Naive thymus-derived CD4-positive, alpha-beta T cell (primary cell): ENCODE results near the gene HECW1. TPM values are rescaled to one million over a fixed set of nuclear protein-coding genes. Genes with fewer than 3 reads are reported as not detected.
"Not testable (repeated sequence)": the region's sequence is repeated elsewhere in the genome, so short reads cannot be mapped to it uniquely, and the experiment has no call there.

Experiments used
- ATAC-seq: fragments of 150-1000 bp; cut with Tn5 transposase; 2 replicates; pipeline ENCODE4 v1.10.0; 2021; ENCODE audit warnings: mild to moderate bottlenecking, moderate library complexity
- CTCF ChIA-PET: fragments of 350-600 bp; sonication (Branson Sonifier 250); formaldehyde crosslinking; loops from one replicate; lab custom pipeline; 2021; ENCODE audit warnings: antibody characterized with exemption; lab: Charles Lee
- POLR2A ChIA-PET: fragments of 350-600 bp; sonication (Branson Sonifier 250); formaldehyde crosslinking; loops from one replicate; lab custom pipeline; 2021; ENCODE audit warnings: antibody characterized with exemption, inconsistent platforms; lab: Charles Lee
- DNase-seq, 9 donors: peaks; one replicate each; pipeline versions ENCODE4 v3.0.0 to v3.0.0-alpha.2; 2020 to 2022; ENCODE audit warnings: mixed read lengths in 1 of 9
- H3K27ac ChIP-seq: one replicate; pipeline ENCODE4 v1.7.0; 2013; ENCODE audit warnings: mild to moderate bottlenecking, low read depth, low read length, moderate library complexity
- H3K27me3 ChIP-seq, 2 donors: one replicate each; pipeline ENCODE4 v1.7.0; 2013; ENCODE audit warnings: low read length in 2 of 2, mild to moderate bottlenecking in 2 of 2, moderate library complexity in 2 of 2; ENCODE audit not compliant: control insufficient read depth in 2 of 2, insufficient read depth in 2 of 2
- H3K36me3 ChIP-seq, 3 experiments: 1 replicate in 2 of 3; 2 replicates in 1 of 3; pipeline ENCODE4 v1.7.0; 2013; ENCODE audit warnings: low read length in 3 of 3, mild to moderate bottlenecking in 3 of 3, moderate library complexity in 1 of 3; ENCODE audit not compliant: insufficient read depth in 3 of 3, control insufficient read depth in 2 of 3
- H3K4me1 ChIP-seq, 2 donors: one replicate each; pipeline ENCODE4 v1.7.0; 2013; ENCODE audit warnings: low read length in 2 of 2, mild to moderate bottlenecking in 2 of 2, moderate library complexity in 1 of 2; ENCODE audit not compliant: control insufficient read depth in 2 of 2, insufficient read depth in 2 of 2
- H3K4me3 ChIP-seq: 2 replicates; pipeline ENCODE4 v1.7.0; 2013; ENCODE audit warnings: mild to moderate bottlenecking, low read length
- H3K9me3 ChIP-seq, 3 experiments: 1 replicate in 2 of 3; 2 replicates in 1 of 3; pipeline ENCODE4 v1.7.0; 2013; ENCODE audit warnings: low read length in 3 of 3; ENCODE audit not compliant: control insufficient read depth in 2 of 3
- H3K27ac Mint-ChIP-seq, 9 donors: one replicate each; pipeline ENCODE4 v1.8.0; 2020 to 2022; ENCODE audit warnings: mixed read lengths in 9 of 9, mild to moderate bottlenecking in 8 of 9, moderate library complexity in 5 of 9, inconsistent platforms in 2 of 9
- H3K27me3 Mint-ChIP-seq, 5 donors: one replicate each; pipeline ENCODE4 v1.8.0; 2021 to 2022; ENCODE audit warnings: mixed read lengths in 5 of 5, mild to moderate bottlenecking in 1 of 5
- H3K36me3 Mint-ChIP-seq, 5 donors: one replicate each; pipeline ENCODE4 v1.8.0; 2020 to 2022; ENCODE audit warnings: mixed read lengths in 5 of 5, mild to moderate bottlenecking in 3 of 5, inconsistent platforms in 1 of 5
- H3K4me1 Mint-ChIP-seq, 7 donors: one replicate each; pipeline ENCODE4 v1.8.0; 2020 to 2022; ENCODE audit warnings: mixed read lengths in 7 of 7, mild to moderate bottlenecking in 3 of 7, inconsistent platforms in 1 of 7
- H3K4me3 Mint-ChIP-seq, 10 donors: one replicate each; pipeline ENCODE4 v1.8.0; 2020 to 2022; ENCODE audit warnings: mild to moderate bottlenecking in 10 of 10, mixed read lengths in 10 of 10, moderate library complexity in 6 of 10, inconsistent platforms in 2 of 10
- H3K9me3 Mint-ChIP-seq, 11 donors: one replicate each; pipeline ENCODE4 v1.8.0; 2020 to 2022; ENCODE audit warnings: mixed read lengths in 11 of 11, mild to moderate bottlenecking in 4 of 11, inconsistent platforms in 1 of 11, moderate library complexity in 1 of 11
- intact Hi-C, 2 donors: fragments of 100-400 bp; cut with micrococcal nuclease; formaldehyde crosslinking; loops; one replicate each; pipeline ENCODE4 v1.15.1; 2023
- polyA plus RNA-seq, 2 donors: library from polyadenylated mRNA; unstranded; fragments of 300-500 nt; fragmentation: Illumina TruSeq; gene quantifications; one replicate each; pipeline ENCODE4 v1.2.3, GENCODE V29; 2021
- total RNA-seq, 6 experiments: library from RNA in 5 of 6; stranded (reverse) in 5 of 6; gene quantifications; 1 replicate in 5 of 6; 2 replicates in 1 of 6; pipeline ENCODE4 v1.2.3 and lab custom pipeline; 2021 to 2026

The HECW1 gene
- total RNA-seq (not detected), polyA plus RNA-seq (not detected), total RNA-seq (lab: John Stamatoyannopoulos, UW) (not detected)

DNA sequence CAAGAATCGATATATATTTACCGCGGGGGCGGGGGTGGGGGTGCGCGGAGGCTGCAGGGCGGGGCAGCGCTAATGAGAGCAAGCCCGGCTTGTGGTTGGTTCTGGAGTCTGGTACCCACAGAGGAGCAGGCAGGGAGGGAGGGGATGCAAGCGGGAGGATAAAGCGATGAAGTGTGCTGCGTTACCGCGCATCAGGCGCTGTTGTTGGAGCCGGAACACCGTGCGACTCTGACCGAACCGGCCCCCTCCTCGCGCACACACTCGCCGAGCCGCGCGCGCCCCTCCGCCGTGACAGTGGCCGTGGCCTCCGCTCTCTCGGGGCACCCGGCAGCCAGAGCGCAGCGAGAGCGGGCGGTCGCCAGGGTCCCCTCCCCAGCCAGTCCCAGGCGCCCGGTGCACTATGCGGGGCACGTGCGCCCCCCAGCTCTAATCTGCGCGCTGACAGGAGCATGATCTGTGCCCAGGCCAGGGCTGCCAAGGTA, at the start of gene HECW1:
TSS of gene HECW1 (plus strand) at position 189 of the 482 bp plus-strand sequence. CDS start 131,259 bp downstream, outside the sequence.
- H3K4me3 ChIP-seq: no peak within 1 kb of the TSS
- ATAC-seq: no peak
- peaks cover 0 to 21% (median 15%) of the 10 kb centered on the region in 7 donors for H3K4me1 Mint-ChIP-seq
- no peak within 1 kb of the TSS for H3K27ac Mint-ChIP-seq
- H3K9me3 ChIP-seq: no peaks in the 10 kb centered on the region
- intact Hi-C loops: no loop called here
- DNase-seq: no peak
- CTCF ChIA-PET: no interaction called here
- H3K27ac ChIP-seq: no peak within 1 kb of the TSS
- peaks cover 0 to 6% (median 1%) of the 10 kb centered on the region in 5 donors for H3K36me3 Mint-ChIP-seq
- H3K4me1 ChIP-seq: no peaks in the 10 kb centered on the region
- peak within 1 kb of the TSS in 8 of 10 donors; percentile 8 to 66 (median 44) for H3K4me3 Mint-ChIP-seq
- H3K27me3 Mint-ChIP-seq: peaks cover 72 to 80% (median 76%) of the 10 kb centered on the region in 5 donors
- H3K9me3 Mint-ChIP-seq: peaks cover 0 to 1% (median 0%) of the 10 kb centered on the region in 11 donors
- no peaks in the 10 kb centered on the region for H3K36me3 ChIP-seq
- peaks cover 6 to 10% of the 10 kb centered on the region in 2 donors for H3K27me3 ChIP-seq
- POLR2A ChIA-PET: no interaction called here

DNA sequence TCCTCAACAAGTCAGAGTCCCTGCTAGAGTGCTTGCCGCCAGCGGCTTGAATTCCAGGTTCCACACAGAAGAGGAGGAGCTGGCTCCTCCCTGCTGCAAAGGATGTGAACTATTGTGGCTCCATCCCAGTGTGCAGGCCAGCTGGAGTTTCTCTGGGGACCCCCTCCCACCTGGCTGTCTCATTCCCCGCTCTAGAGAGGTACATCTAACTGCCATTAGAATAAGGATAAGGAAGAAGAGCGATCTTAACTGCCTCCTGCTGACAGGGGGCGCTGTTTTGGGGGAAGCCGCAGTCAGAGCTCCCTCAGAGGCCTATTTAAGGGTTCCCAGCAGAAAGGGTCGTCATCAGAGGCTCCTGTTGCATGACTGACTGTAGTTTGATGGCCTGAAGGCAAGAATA, 40.8 kb upstream of the HECW1 start:
- Mint-ChIP-seq H3K27ac (no peak overlapping the region), H3K9me3 (peaks cover 0 to 2% (median 0%) of the 10 kb centered on the region in 11 donors), H3K4me1 (peaks cover 0 to 15% (median 0%) of the 10 kb centered on the region in 7 donors), H3K4me3 (no peak overlapping the region), H3K27me3 (peaks cover 9 to 29% (median 28%) of the 10 kb centered on the region in 5 donors), H3K36me3 (peaks cover 0 to 3% (median 0%) of the 10 kb centered on the region in 5 donors)
- H3K27ac ChIP-seq: no peak overlapping the region
- DNase-seq: no peak
- no peaks in the 10 kb centered on the region for H3K4me1 ChIP-seq
- CTCF ChIA-PET: no interaction called here
- no peaks in the 10 kb centered on the region for H3K9me3 ChIP-seq
- intact Hi-C loops: no loop called here
- ATAC-seq: no peak
- no peaks in the 10 kb centered on the region for H3K27me3 ChIP-seq
- H3K36me3 ChIP-seq: no peaks in the 10 kb centered on the region
- POLR2A ChIA-PET: no interaction called here
- no peak overlapping the region for H3K4me3 ChIP-seq

DNA sequence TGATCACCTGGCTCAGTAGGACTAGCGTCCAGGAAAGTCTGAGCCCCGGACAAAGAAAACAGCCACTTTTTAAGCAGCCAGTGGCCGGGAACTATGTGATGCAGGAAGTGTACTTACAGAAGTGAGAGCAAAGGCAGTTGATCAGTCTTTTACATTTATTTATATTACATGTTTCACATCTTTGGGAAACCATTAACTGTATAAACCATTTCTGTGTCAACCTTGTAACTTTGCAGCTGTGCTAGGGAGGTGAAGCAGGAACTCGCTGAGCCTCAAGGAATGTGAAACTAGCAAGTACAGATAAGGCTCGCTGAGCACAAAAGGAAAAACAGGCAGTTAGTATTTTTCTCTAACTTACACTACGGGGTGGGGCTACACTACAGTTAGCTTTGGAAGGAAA, 39.9 kb upstream of the HECW1 start:
- Mint-ChIP-seq H3K9me3 (peaks cover 0 to 2% (median 0%) of the 10 kb centered on the region in 11 donors), H3K4me3 (peak overlapping the region in 1 of 10 donors; percentile 54), H3K27ac (no peak overlapping the region), H3K27me3 (peaks cover 6 to 37% (median 22%) of the 10 kb centered on the region in 5 donors), H3K36me3 (peaks cover 0 to 3% (median 0%) of the 10 kb centered on the region in 5 donors), H3K4me1 (peaks cover 0 to 20% (median 0%) of the 10 kb centered on the region in 7 donors)
- Histone ChIP-seq H3K36me3 (no peaks in the 10 kb centered on the region), H3K4me1 (no peaks in the 10 kb centered on the region), H3K4me3 (no peak overlapping the region), H3K9me3 (no peaks in the 10 kb centered on the region), H3K27ac (no peak overlapping the region), H3K27me3 (no peaks in the 10 kb centered on the region)
- intact Hi-C loops: no loop called here
- ChIA-PET CTCF (no interaction called here), POLR2A (no interaction called here)
- ATAC-seq (no peak), DNase-seq (no peak)

DNA sequence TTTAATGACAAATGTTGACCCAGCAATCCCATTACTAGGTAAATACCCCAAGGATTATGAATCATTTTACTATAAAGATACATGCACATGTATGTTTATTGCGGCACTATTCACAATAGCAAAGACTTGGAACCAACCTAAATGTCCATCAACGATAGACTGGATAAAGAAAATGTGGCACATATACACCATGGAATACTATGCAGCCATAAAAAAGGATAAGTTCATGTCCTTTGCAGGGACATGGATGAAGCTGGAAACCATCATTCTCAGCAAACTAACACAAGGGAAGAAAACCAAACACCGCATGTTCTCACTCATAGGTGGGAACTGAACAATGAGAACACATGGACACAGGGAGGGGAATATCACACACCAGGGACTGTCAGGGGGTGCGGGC, 38.6 kb upstream of the HECW1 start:
- POLR2A ChIA-PET: not testable (repeated sequence)

DNA sequence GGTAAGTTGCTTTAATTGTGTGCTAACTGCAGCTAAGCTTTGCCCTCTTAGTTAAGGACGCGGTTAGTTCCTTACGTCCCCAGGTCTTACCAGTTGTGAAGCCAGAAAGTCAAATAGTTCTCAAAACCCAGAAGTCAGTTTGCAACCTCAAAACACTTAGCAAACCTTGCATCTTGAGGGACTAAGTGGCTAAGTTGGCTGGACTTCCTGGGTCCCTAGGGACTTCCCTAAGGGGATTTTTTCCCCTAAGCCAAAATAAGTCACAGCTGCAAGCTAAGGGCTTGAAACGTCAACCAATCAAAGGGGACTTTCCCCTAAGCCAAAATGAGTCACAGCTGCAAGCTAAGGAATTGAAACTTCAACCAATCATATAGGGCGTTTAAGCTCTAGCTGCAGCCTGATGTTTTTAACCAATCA, 36.2 kb upstream of the HECW1 start:
- H3K27me3 Mint-ChIP-seq: peaks cover 13 to 48% (median 25%) of the 10 kb centered on the region in 5 donors
- DNase-seq (no peak), ATAC-seq (no peak)
- ChIA-PET POLR2A (no interaction called here), CTCF (no interaction called here)
- H3K4me3 Mint-ChIP-seq: no peak overlapping the region
- intact Hi-C loops: no loop called here
- H3K9me3 ChIP-seq: no peaks in the 10 kb centered on the region
- H3K4me1 ChIP-seq: no peaks in the 10 kb centered on the region
- H3K36me3 Mint-ChIP-seq: peaks cover 0 to 3% (median 0%) of the 10 kb centered on the region in 5 donors
- H3K27me3 ChIP-seq: peaks cover 0 to 3% of the 10 kb centered on the region in 2 donors
- H3K9me3 Mint-ChIP-seq: peaks cover 0 to 4% (median 0%) of the 10 kb centered on the region in 11 donors
- no peaks in the 10 kb centered on the region for H3K36me3 ChIP-seq
- H3K27ac ChIP-seq: no peak overlapping the region
- no peak overlapping the region for H3K27ac Mint-ChIP-seq
- peaks cover 0 to 20% (median 0%) of the 10 kb centered on the region in 7 donors for H3K4me1 Mint-ChIP-seq
- H3K4me3 ChIP-seq: no peak overlapping the region

More for the DNA sequence above, 38.6 kb upstream of the HECW1 start:
- Mint-ChIP-seq H3K27me3 (peaks cover 2 to 38% (median 15%) of the 10 kb centered on the region in 5 donors), H3K4me1 (peaks cover 0 to 20% (median 0%) of the 10 kb centered on the region in 7 donors)
- H3K9me3 ChIP-seq, H3K4me3 Mint-ChIP-seq, CTCF ChIA-PET, H3K36me3 ChIP-seq, H3K27ac ChIP-seq, intact Hi-C loops, ATAC-seq, H3K36me3 Mint-ChIP-seq, DNase-seq, H3K4me3 ChIP-seq, H3K4me1 ChIP-seq, H3K27ac Mint-ChIP-seq, H3K9me3 Mint-ChIP-seq, H3K27me3 ChIP-seq: not testable (repeated sequence)

DNA sequence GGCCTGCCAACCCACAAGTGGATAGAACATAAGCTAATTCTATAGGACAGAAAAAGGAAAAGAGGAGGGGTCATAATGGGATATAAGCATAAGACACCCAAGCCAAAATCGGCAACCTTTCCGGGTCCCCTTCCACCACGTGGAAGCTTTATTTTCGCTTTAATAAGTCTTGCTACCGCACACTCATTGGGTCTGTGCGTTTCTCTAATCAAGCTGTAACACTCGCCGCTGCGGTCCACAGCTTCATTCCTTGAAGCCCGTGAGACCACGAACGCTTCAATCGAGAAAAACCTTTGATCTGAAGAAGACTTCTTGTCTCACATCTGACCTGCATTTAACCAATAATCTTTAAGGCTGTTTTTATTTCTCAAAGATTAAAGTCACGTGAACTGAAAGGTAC, 35.8 kb upstream of the HECW1 start:
- Histone ChIP-seq H3K27ac (no peak overlapping the region), H3K4me1 (no peaks in the 10 kb centered on the region), H3K9me3 (no peaks in the 10 kb centered on the region), H3K4me3 (no peak overlapping the region), H3K36me3 (no peaks in the 10 kb centered on the region), H3K27me3 (peaks cover 0 to 3% of the 10 kb centered on the region in 2 donors)
- peaks cover 0 to 18% (median 0%) of the 10 kb centered on the region in 7 donors for H3K4me1 Mint-ChIP-seq
- peaks cover 13 to 48% (median 27%) of the 10 kb centered on the region in 5 donors for H3K27me3 Mint-ChIP-seq
- DNase-seq (no peak), ATAC-seq (no peak)
- H3K9me3 Mint-ChIP-seq: peaks cover 0 to 4% (median 0%) of the 10 kb centered on the region in 11 donors
- intact Hi-C loops: no loop called here
- CTCF ChIA-PET: no interaction called here
- H3K36me3 Mint-ChIP-seq: peaks cover 0 to 3% (median 0%) of the 10 kb centered on the region in 5 donors
- H3K4me3 Mint-ChIP-seq: no peak overlapping the region
- no peak overlapping the region for H3K27ac Mint-ChIP-seq
- POLR2A ChIA-PET: no interaction called here

DNA sequence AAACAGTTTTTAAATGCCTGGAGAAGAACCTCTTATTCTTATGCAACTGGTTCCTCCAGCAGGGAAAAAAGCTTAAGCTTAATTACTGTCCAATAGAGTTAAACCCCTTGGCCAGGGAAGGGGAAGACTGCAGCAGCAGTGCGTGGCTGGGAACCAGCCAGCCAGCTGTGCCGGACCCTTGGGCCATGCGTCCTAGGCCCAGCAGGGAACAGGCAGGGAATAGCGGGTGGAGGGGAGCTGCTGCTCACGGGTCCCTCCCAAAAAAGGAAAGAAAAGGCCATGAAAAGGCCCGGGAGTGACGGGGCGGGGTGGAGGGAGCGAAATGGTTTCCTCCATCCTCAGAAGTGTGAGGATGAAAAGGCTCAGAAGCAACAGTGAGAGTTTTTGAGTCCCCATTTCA, 35.2 kb upstream of the HECW1 start:
- Histone ChIP-seq H3K9me3 (no peaks in the 10 kb centered on the region), H3K27ac (no peak overlapping the region), H3K4me1 (no peaks in the 10 kb centered on the region), H3K4me3 (no peak overlapping the region), H3K36me3 (no peaks in the 10 kb centered on the region), H3K27me3 (peaks cover 0 to 3% of the 10 kb centered on the region in 2 donors)
- ChIA-PET CTCF (interaction anchor here (0.7 kb wide), 1 partner anchor 1278 kb away, joined by 3 read pairs; no protein-coding TSS in a partner anchor), POLR2A (no interaction called here)
- Mint-ChIP-seq H3K36me3 (peaks cover 0 to 3% (median 0%) of the 10 kb centered on the region in 5 donors), H3K27ac (no peak overlapping the region), H3K27me3 (peaks cover 13 to 53% (median 27%) of the 10 kb centered on the region in 5 donors), H3K4me1 (peaks cover 0 to 16% (median 0%) of the 10 kb centered on the region in 7 donors), H3K4me3 (no peak overlapping the region), H3K9me3 (peaks cover 0 to 4% (median 0%) of the 10 kb centered on the region in 11 donors)
- DNase-seq (no peak), ATAC-seq (no peak)
- intact Hi-C loops: no loop called here
